Liver (tissue), 3 donors: ENCODE data around the gene FGF1.

ENCODE experiments used
- ATF3 ChIP-seq: IDR thresholded peaks from 2 replicates; pipeline ENCODE4 v1.6.1; 2016; ENCODE audit warnings: antibody characterized with exemption
- CTCF ChIP-seq: fragments of 150-350 bp; IDR thresholded peaks from 2 replicates; pipeline ENCODE4 v1.5.1; 2017; ENCODE audit warnings: improper control_type of control experiment, low read depth, low read length; ENCODE audit not compliant: missing input control
- GABPA ChIP-seq, 2 donors: IDR thresholded peaks in 1 of 2; conservative IDR thresholded peaks in 1 of 2; 2 replicates each; pipeline ENCODE4 v1.6.1; 2016; ENCODE audit warnings: antibody characterized with exemption in 2 of 2, mild to moderate bottlenecking in 1 of 2, moderate library complexity in 1 of 2
- HNF4A ChIP-seq, 2 donors: conservative IDR thresholded peaks; 2 replicates each; pipeline ENCODE4 v1.6.1; 2016; ENCODE audit warnings: antibody characterized with exemption in 2 of 2, mild to moderate bottlenecking in 2 of 2
- HNF4G ChIP-seq: IDR thresholded peaks from 2 replicates; pipeline ENCODE4 v1.6.1; 2016; ENCODE audit warnings: antibody characterized with exemption
- MAX ChIP-seq: IDR thresholded peaks from 2 replicates; pipeline ENCODE4 v1.6.1; 2016; ENCODE audit warnings: antibody characterized with exemption
- NR2F2 ChIP-seq: IDR thresholded peaks from 2 replicates; pipeline ENCODE4 v1.6.1; 2016; ENCODE audit warnings: antibody characterized with exemption
- RAD21 ChIP-seq, 2 donors: IDR thresholded peaks; 2 replicates each; pipeline ENCODE4 v1.6.1; 2016; ENCODE audit warnings: antibody characterized with exemption in 2 of 2, mild to moderate bottlenecking in 2 of 2
- REST ChIP-seq: IDR thresholded peaks from 2 replicates; pipeline ENCODE4 v1.6.1; 2016; ENCODE audit warnings: antibody characterized with exemption, mild to moderate bottlenecking
- RXRA ChIP-seq, 2 donors: IDR thresholded peaks; 2 replicates each; pipeline ENCODE4 v1.6.1; 2017 to 2018; ENCODE audit warnings: antibody characterized with exemption in 2 of 2, mild to moderate bottlenecking in 1 of 2
- SP1 ChIP-seq: IDR thresholded peaks from 2 replicates; pipeline ENCODE4 v1.6.1; 2018; ENCODE audit warnings: antibody characterized with exemption, mild to moderate bottlenecking
- TAF1 ChIP-seq: conservative IDR thresholded peaks from 2 replicates; pipeline ENCODE4 v1.6.1; 2016; ENCODE audit warnings: antibody characterized with exemption, mild to moderate bottlenecking
- ZBTB33 ChIP-seq: IDR thresholded peaks from 2 replicates; pipeline ENCODE4 v1.6.1; 2016; ENCODE audit warnings: antibody characterized with exemption
- donor health status: healthy.
- donor health status: healthy.

- TF ChIP-seq REST (no peak), CTCF (no peak), RAD21 (IDR thresholded peaks at IDR 0.05) (no peak), TAF1 (no peak), ATF3 (no peak), RXRA (IDR thresholded peaks at IDR 0.05) (no peak), GABPA (IDR thresholded peaks at IDR 0.05 in 1 of 2, conservative IDR thresholded peaks at IDR 0.05 in 1 of 2) (no peak), MAX (no peak), HNF4G (no peak), HNF4A (conservative IDR thresholded peaks at IDR 0.05) (no peak), SP1 (no peak), NR2F2 (no peak), ZBTB33 (no peak)
These were observed 14.7 kb upstream of the FGF1 start for GRCh38 chr5:142700566-142700965.
